Adrenal gland (tissue), 12 donors: ENCODE data around the gene C3orf20. TPM values are rescaled to one million over a fixed set of nuclear protein-coding genes. Genes with fewer than 3 reads are reported as not detected.
A peak's percentile ranks its signal among the peaks of the same experiment; 100 is the strongest.

Experiments used
- DNase-seq, 7 donors: peaks; one replicate each; pipeline ENCODE4 v3.0.0-alpha.2; 2019 to 2020
- H3K27ac ChIP-seq, 5 donors: fragments of 200-600 bp; sonication (generic) in 4 of 5; 1 replicate in 3 of 5; 2 replicates in 2 of 5; pipeline versions ENCODE4 v1.5.1 to v1.8.0; 2016 to 2020; ENCODE audit warnings: mild to moderate bottlenecking in 1 of 5
- H3K27me3 ChIP-seq: fragments of 200-600 bp; 2 replicates; pipeline ENCODE4 v1.8.0; 2021
- H3K36me3 ChIP-seq, 2 donors: fragments of 200-600 bp; replicated peaks in 1 of 2; 1 replicate in 1 of 2; 2 replicates in 1 of 2; pipeline versions ENCODE4 v1.5.1 to v1.8.0; 2018 to 2022
- H3K4me1 ChIP-seq, 2 donors: fragments of 200-600 bp; replicated peaks in 1 of 2; 1 replicate in 1 of 2; 2 replicates in 1 of 2; pipeline versions ENCODE4 v1.5.1 to v1.8.0; 2018 to 2021
- H3K4me3 ChIP-seq, 4 donors: fragments of 200-600 bp; sonication (generic) in 3 of 4; one replicate each; pipeline ENCODE4 v1.5.1; 2016 to 2018
- H3K9me3 ChIP-seq, 3 donors: fragments of 200-600 bp; sonication (generic) in 1 of 3; replicated peaks in 1 of 3; 1 replicate in 2 of 3; 2 replicates in 1 of 3; pipeline versions ENCODE4 v1.5.1 to v1.8.0; 2016 to 2021
- CTCF ChIP-seq, 6 experiments: fragments of 450-650 bp in 4 of 6; fragments of 200-600 bp in 2 of 6; sonication (generic) in 1 of 6; IDR thresholded peaks; 1 replicate in 5 of 6; 2 replicates in 1 of 6; pipeline versions ENCODE4 v1.5.1 to v1.8.0; 2016 to 2021; ENCODE audit warnings: antibody characterized with exemption in 6 of 6, mild to moderate bottlenecking in 2 of 6, moderate library complexity in 1 of 6
- POLR2A ChIP-seq, 2 donors: fragments of 450-650 bp; IDR thresholded peaks; one replicate each; pipeline ENCODE4 v1.6.1; 2017; ENCODE audit warnings: antibody characterized with exemption in 2 of 2, mild to moderate bottlenecking in 2 of 2, moderate library complexity in 1 of 2
- WGBS, 4 donors: extraction: QIAGEN DNeasy Blood & Tissue Kit in 2 of 4; methylation state at CpG; one replicate each; pipeline versions ENCODE4 v1.1.5 to v1.1.7; 2013 to 2017; 5-methylcytosine and 5-hydroxymethylcytosine counted together
- intact Hi-C, 2 donors: fragments of 100-400 bp; cut with DNase I; formaldehyde crosslinking; loops; one replicate each; pipeline versions ENCODE4 v1.14.1 to v1.15.0; 2022 to 2023
- polyA plus RNA-seq, 3 donors: library from polyadenylated mRNA; stranded (reverse); fragments of 200-250 nt in 2 of 3; fragments of 350-450 nt in 1 of 3; fragmentation: Illumina TruSeq in 1 of 3; extraction: RNeasy Lipid Tissue Mini Kit (QIAGEN cat#74804) in 1 of 3; gene quantifications; one replicate each; pipeline ENCODE4 v1.2.3, GENCODE V29; 2013 to 2014
- total RNA-seq, 9 donors: library from RNA; depleted of rRNA in 4 of 9; stranded (reverse); fragments of >200 nt in 4 of 9; fragments of 120-200 nt in 1 of 9; fragmentation: NEBNext Ultra II Directional in 1 of 9; extraction: Animal tissue kit (Norgen Biotek cat#: 25700) in 1 of 9; gene quantifications; one replicate each; pipeline versions ENCODE4 v1.1.0 to v1.2.4, GENCODE V29; 2013 to 2023
- donor health status: healthy with polysubstance abuse.
- donor health status: Bipolar disorder and iron deficiency.
- donor health status: DM: yes; HTN: yes; CAD: no.
- donor health status: DM: no; HTN: no; CAD: no.
- donor health status: DM: no; HTN: no; CAD: no.
- donor health status: DM: yes; HTN: yes; CAD: no.

The C3orf20 gene
- total and polyA plus RNA-seq, 12 donors: 0.07 to 0.39 TPM; not detected in 10

GRCh38 chr3:14811684-14812083, 136.7 kb downstream of the C3orf20 start:
- intact Hi-C loops: no loop called here
- peak overlapping the region in 2 of 5 donors; percentile 66 to 80 for H3K27ac ChIP-seq

GRCh38 chr3:14812196-14812790, 137.4 kb downstream of the C3orf20 start:
- Histone ChIP-seq H3K27me3 (peaks cover 11% of the 10 kb centered on the region), H3K27ac (peak overlapping the region in 1 of 5 donors; percentile 27), H3K4me1 (no peaks in the 10 kb centered on the region), H3K4me3 (peak overlapping the region in 1 of 4 donors; percentile 53), H3K9me3 (no peaks in the 10 kb centered on the region), H3K36me3 (no peaks in the 10 kb centered on the region)
- intact Hi-C loops: no loop called here
- DNase-seq: no peak
- WGBS, 4 donors: 49 to 61% (median 51%) methylated on average over 9 of the region's 9 CpGs
- TF ChIP-seq POLR2A (IDR thresholded peaks at IDR 0.05) (no peak), CTCF (IDR thresholded peaks at IDR 0.05) (no peak)

More at GRCh38 chr3:14811684-14812083, 136.7 kb downstream of the C3orf20 start:
- peak overlapping the region in 2 of 4 donors; percentile 34 to 53 for H3K4me3 ChIP-seq
- no peak for DNase-seq
- H3K36me3 ChIP-seq: no peaks in the 10 kb centered on the region
- no peaks in the 10 kb centered on the region for H3K4me1 ChIP-seq
- no peaks in the 10 kb centered on the region for H3K9me3 ChIP-seq
- TF ChIP-seq POLR2A (IDR thresholded peaks at IDR 0.05) (no peak), CTCF (IDR thresholded peaks at IDR 0.05) (no peak)
- 37 to 50% (median 38%) methylated on average over 7 of the region's 7 CpGs for WGBS, 4 donors
- peaks cover 11% of the 10 kb centered on the region for H3K27me3 ChIP-seq

- intact Hi-C loops: no loop called here
- no peak for TF ChIP-seq POLR2A (IDR thresholded peaks at IDR 0.05)
- no peak for TF ChIP-seq CTCF (IDR thresholded peaks at IDR 0.05)
- Histone ChIP-seq H3K4me3 (no peak overlapping the region), H3K27ac (no peak overlapping the region), H3K9me3 (no peaks in the 10 kb centered on the region), H3K36me3 (no peaks in the 10 kb centered on the region), H3K27me3 (peaks cover 11% of the 10 kb centered on the region), H3K4me1 (no peaks in the 10 kb centered on the region)
- no peak for DNase-seq
- WGBS, 4 donors: 58 to 67% (median 62%) methylated on average over 4 of the region's 4 CpGs
These were observed 139.5 kb downstream of the C3orf20 start for GRCh38 chr3:14814411-14814871.

- H3K36me3 ChIP-seq: no peaks in the 10 kb centered on the region
- no peaks in the 10 kb centered on the region for H3K9me3 ChIP-seq
- no peak overlapping the region for H3K4me3 ChIP-seq
- H3K4me1 ChIP-seq: no peaks in the 10 kb centered on the region
- no peak for TF ChIP-seq POLR2A (IDR thresholded peaks at IDR 0.05)
- TF ChIP-seq CTCF (IDR thresholded peaks at IDR 0.05): no peak
- intact Hi-C loops: no loop called here
- no peak for DNase-seq
- H3K27me3 ChIP-seq: no peaks in the 10 kb centered on the region
- no peak overlapping the region for H3K27ac ChIP-seq
- WGBS, 4 donors: 81 to 89% (median 84%) methylated on average over 3 of the region's 3 CpGs
These were observed 141.4 kb downstream of the C3orf20 start for GRCh38 chr3:14816359-14816758.
